Measurements from ENCODE around the gene MYH15.

MYH15 gene

GRCh38 chr3:108468577-108468976 is 41.8 kb downstream of the MYH15 start:
- DNase-seq: no peak

GRCh38 chr3:108462899-108463298 is 47.5 kb downstream of the MYH15 start:
- no peak for DNase-seq

GRCh38 chr3:108461661-108462111 is 48.7 kb downstream of the MYH15 start:
- no peak for DNase-seq

- DNase-seq: no peak
These were observed 51.2 kb downstream of the MYH15 start for GRCh38 chr3:108459225-108459624.

- DNase-seq: no peak
These were observed 55.1 kb downstream of the MYH15 start for GRCh38 chr3:108455212-108455705.

GRCh38 chr3:108453565-108453964 is 56.8 kb downstream of the MYH15 start:
- no peak for DNase-seq

GRCh38 chr3:108450444-108450843 is 60.0 kb downstream of the MYH15 start:
- DNase-seq: no peak

- DNase-seq: no peak
These were observed 61.8 kb downstream of the MYH15 start for GRCh38 chr3:108448593-108448992.

- DNase-seq: no peak
These were observed 63.1 kb downstream of the MYH15 start for GRCh38 chr3:108447096-108447847.

GRCh38 chr3:108442281-108442680 is 68.1 kb downstream of the MYH15 start:
- DNase-seq: no peak

- DNase-seq: no peak
These were observed 68.9 kb downstream of the MYH15 start for GRCh38 chr3:108441518-108441917.

GRCh38 chr3:108441071-108441507 is 69.3 kb downstream of the MYH15 start:
- no peak for DNase-seq

GRCh38 chr3:108438542-108438941 is 71.9 kb downstream of the MYH15 start:
- no peak for DNase-seq

- no peak for DNase-seq
These were observed 73.0 kb downstream of the MYH15 start for GRCh38 chr3:108437439-108437838.

GRCh38 chr3:108433928-108434327 is 76.5 kb downstream of the MYH15 start:
- no peak for DNase-seq

GRCh38 chr3:108432431-108432830 is 78.0 kb downstream of the MYH15 start:
- DNase-seq: no peak

- no peak for DNase-seq
These were observed 79.9 kb downstream of the MYH15 start for GRCh38 chr3:108430540-108430939.

- DNase-seq: peak in 1 of 2 donors; percentile 13
These were observed 81.8 kb downstream of the MYH15 start for GRCh38 chr3:108428586-108428985.

GRCh38 chr3:108420926-108421325 is 89.5 kb downstream of the MYH15 start:
- no peak for DNase-seq

GRCh38 chr3:108416111-108416869 is 94.1 kb downstream of the MYH15 start:
- DNase-seq: no peak

GRCh38 chr3:108415661-108416060 is 94.7 kb downstream of the MYH15 start:
- no peak for DNase-seq

- no peak for DNase-seq
These were observed 96.4 kb downstream of the MYH15 start for GRCh38 chr3:108414007-108414406.

GRCh38 chr3:108412121-108412750 is 98.2 kb downstream of the MYH15 start:
- peak in 1 of 2 donors; percentile 16 for DNase-seq
